Hematopoietic multipotent progenitor cell treated with erythropoietin and hydrocortisone succinate and interleukin-3 and kit ligand, for 15 days (in vitro differentiated cells): ENCODE data around the gene PUS7.
A peak's percentile ranks its signal among the peaks of the same experiment; 100 is the strongest.
"Not testable (repeated sequence)": the region's sequence is repeated elsewhere in the genome, so short reads cannot be mapped to it uniquely, and the experiment has no call there.

Experiments used
- DNase-seq: peaks from one replicate; pipeline ENCODE4 v3.0.0-alpha.2; 2015; ENCODE audit warnings: low spot score

PUS7 gene

GRCh38 chr7:105521717-105522463 is at the start of gene PUS7:
TSS of gene PUS7 (minus strand) at chr7:105522271. CDS start at chr7:105508512, 13,759 bp downstream.
- DNase-seq = peak; percentile 86

DNA sequence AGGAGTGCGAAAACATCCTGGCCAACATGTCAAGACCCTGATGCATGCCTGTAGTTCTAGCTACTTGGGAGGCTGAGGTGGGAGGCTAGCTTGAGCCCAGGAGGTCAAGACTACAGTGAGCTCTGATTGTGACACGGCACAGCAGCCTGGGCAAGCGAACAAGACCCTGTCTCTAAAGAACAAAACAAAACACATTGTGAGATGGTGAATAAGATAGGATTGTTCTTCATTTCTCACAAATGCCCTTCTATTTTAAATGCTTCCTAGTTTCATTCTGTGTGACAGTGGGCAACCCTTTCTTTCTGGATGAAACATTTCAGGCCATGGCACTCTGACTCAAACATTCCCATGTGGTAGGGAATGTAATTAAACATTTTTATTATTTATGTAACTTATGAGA is 45.8 kb upstream of the PUS7 start:
- no peak for DNase-seq

DNA sequence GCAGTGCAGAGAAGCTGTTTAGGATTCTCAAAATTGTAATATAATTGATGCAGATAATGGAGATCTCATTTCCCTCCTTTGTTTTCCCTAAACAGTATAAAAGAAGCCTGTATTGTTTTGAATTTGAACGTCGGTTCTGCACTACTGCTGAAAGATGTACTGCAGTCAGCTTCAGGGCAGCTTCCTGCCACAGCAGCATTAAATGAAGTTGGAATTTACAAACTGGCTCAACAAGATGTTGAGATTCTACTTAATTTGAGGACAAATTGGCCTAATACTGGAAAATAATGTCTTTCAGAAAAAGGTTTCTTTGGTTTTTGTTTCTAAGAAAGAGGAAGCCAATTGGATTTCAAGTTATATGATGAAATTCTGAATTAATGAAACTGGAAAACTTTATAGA is 45.0 kb upstream of the PUS7 start:
- no peak for DNase-seq

DNA sequence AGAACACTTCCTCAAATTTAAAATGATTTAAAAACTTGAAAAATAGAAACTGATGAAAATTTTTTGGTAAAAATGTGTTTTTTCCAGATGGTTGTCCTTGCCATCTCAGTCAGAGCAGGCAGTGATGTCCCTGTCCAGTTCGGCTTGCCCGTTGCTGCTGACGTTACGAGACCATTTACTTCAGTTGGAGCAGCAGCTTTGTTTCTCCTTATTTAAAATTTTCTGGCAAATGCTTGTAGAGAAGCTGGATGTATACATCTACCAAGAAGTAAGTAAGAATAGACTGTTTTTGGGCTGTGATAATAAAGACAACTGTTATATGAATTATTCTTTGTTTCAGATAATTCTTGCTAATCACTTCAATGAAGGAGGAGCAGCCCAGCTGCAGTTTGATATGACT is 43.1 kb upstream of the PUS7 start:
- no peak for DNase-seq

DNA sequence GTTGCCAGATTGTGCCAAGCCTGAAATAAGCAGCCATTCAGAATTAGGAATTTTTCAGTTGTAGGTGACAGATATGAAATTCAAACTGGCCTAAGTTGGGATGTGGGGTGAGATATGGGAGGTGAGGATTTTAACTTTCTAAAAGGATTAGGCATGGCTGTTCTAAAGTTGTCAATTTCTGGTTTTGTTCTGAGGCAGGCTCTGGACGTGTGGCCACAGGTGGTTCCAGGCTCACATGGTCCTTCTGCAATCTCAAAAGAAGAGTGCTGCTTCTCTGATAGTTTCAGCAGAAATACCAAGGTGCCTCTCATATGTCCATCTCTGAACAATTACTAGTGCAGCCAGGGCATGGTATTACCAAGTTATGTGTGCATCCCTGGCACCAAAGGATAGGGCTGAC is 37.9 kb upstream of the PUS7 start:
- no peak for DNase-seq

- no peak for DNase-seq
Observed at GRCh38 chr7:105538339-105538738, 16.3 kb upstream of the PUS7 start.

DNA sequence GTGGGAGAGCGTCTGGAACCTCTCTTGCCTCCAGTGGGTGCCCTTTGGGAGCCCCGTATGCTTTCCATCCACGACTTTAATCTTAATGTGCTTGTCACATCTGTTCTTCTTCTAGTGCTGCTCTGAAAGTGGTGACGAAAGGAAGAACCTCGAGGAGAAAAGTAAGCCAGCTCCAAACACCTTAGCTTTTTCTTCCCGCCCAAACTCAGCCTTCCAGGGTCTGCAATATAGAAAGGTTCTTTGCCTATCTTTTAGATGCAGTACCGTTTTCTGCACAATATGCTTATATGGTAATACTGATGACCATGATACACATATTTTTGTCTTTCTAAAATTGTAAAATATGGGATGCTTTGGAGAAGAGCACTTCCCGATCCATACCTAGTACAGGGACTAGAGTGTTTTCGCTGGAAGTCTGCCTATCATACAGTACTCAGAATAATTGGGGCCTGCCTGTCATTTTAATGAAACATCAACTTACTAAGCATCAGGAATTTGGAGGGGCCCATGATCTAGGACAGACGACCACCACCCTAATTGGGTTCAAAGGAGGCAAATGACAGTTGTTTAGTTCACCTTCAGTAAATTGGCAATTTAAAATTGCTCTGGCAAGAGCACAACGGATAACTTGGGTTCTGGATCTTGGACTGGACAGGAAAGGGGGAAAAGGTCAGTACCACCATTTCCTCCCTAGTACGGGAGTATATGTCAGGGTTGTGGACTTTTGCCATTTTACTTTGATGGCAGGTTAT is 10.8 kb upstream of the PUS7 start:
- no peak for DNase-seq

DNA sequence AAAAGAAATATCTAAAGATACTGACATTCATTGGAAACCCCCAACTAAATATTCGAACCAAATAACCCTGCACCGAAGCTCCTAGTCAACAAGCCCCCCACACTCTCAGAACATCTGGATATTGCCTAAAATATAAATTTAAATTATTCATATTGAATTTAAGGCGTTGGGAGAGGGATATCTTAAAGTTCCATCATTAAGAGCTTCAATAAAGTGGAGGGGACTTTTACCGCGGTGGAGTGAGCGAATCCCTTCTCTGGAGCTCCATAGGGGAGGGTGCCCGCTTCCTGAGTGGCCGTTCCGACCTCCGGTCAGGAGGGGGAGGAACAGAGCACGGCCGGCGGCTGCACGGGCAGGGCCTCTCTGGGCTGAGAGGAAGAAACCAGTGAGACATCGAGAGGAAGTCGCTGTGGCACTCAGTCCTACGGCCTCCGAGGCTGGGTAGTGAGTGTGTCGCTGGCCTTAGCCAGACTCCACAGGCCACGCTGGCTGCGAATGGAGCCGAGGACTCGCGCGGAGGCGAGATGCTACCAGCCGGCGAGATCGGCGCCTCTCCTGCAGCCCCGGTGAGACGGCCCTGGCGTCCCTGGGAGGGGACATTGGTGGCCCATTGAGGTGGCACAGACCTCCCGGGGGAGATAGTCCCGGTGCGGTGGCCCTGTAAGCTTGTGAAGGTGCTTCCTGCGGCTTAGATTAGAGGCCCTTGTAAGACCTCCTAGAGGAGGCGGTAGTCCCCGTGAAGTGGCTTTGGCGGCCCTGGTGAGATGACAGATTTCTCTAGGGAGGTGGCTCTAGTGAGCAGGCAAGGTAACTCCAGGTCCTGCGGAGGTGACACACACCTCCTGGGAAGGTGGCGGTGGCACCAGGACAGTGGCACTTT is 10.0 kb upstream of the PUS7 start, which contains the start of gene RINT1:
Gene RINT1, plus strand, starts transcription at position 410 of the 880 bp plus-strand sequence. Its CDS starts 115 bp downstream, at position 525.
- DNase-seq = peak; percentile 92

DNA sequence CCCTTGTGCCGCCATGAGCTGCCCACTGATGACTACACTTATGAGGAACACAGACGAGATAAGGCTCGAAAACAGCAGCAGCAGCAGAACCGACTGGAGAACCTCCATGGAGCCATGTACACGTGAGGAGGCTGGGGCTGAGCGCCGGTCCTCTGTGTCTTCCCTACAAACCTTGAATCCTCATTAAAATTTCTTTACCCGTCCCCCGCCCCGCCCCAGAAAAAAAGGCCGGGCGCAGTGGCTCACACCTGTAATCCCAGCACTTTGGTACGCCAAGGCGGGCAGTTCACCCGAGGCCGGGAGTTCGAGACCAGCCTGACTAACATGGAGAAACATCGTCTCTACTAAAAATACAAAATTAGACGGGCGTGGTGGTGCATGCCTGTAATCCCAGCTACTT is 8.5 kb upstream of the PUS7 start:
- DNase-seq = no peak

DNA sequence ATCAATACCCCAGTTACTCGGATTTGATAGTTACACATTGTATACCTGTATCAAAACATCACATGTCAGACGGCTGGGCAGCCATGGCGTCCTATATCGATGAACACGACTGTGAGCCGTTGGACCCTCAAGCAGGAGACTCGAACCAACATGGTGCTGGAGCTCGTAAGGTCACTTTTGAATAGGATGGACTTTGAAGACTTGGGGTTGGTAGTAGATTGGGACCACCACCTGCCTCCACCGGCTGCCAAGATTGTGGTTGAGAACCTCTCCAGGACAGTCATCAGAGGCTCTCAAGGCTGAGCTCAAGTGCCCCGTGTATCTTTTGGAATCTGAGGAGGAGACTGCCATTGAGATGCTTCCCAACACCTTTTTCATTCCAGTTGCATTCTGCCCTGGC is 8.1 kb upstream of the PUS7 start:
- DNase-seq = no peak

DNA sequence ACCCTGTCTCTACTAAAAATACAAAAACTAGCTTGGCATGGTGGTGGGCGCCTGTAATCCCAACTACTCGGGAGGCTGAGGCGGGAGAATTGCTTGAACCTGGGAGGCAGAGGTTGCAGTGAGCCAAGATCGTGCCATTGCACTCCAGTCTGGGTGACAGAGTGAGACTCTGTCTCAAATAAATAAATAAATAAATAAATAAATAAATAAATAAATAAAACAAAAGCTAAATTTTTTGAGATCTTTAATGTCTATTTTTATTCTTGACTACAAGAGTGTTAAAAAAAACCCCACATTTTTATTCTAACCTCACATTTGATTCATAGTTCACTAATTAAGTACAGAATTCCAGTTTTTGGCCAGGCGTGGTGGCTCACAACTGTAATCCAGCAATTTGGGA is 5.7 kb upstream of the PUS7 start:
- not testable (repeated sequence) for DNase-seq

GRCh38 chr7:105524840-105525239 is 2.8 kb upstream of the PUS7 start:
- DNase-seq = no peak

- DNase-seq = not testable (repeated sequence)
Observed at GRCh38 chr7:105524423-105524822, 2.4 kb upstream of the PUS7 start.

DNA sequence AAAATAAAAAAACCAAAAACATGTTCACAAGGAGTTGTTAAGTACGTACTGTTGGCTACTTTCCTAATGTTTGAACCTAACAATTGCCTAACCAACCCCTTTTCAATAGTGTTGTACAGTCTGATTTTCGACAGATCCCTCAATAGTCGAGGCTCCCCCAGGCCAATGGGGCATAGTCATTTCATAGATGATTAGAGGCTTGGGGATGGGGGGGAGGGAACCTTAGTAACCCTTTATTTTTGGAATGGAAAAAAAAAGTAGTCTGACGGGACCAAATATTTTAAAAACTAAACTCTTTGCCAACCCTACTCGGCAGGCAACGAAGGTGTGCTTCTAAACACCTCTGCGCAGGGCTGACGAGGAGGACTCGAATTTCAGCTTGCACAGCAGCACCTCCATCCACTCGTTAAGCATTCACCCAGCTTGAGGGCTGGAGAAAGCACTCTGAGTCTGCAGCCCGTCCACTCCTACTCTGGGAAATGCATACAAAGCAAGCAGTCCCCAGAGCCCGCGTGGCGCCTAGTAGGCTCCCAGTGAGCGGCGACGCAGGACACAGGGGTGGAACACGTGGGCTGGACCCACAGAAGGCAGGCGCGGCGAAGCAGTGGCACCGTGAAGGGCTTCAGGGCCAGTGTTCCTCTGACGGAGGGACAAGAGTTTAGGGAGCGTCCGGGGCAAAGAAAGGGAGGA is 899 bp downstream of the PUS7 start:
- peak; percentile 14 for DNase-seq

GRCh38 chr7:105520620-105521019 is 1.5 kb downstream of the PUS7 start:
- DNase-seq = not testable (repeated sequence)

DNA sequence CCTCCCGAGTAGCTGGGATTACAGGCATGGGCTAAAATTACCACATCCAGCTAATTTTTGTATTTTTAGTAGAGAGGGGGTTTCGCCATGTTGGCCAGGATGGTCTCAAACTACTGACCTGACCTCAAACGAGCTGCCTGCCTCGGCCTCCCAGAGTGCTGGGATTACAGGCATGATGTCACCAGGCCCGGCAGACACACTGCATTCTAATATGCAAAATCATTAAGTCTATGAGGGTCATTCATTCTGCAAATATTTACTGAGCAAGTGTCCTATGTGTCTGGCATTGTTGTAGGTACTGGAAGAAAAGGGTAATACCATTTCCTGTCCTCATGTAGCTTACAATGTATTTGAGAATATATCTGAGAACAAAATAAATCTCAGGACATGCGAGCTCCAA is 2.7 kb downstream of the PUS7 start:
- DNase-seq = no peak

DNA sequence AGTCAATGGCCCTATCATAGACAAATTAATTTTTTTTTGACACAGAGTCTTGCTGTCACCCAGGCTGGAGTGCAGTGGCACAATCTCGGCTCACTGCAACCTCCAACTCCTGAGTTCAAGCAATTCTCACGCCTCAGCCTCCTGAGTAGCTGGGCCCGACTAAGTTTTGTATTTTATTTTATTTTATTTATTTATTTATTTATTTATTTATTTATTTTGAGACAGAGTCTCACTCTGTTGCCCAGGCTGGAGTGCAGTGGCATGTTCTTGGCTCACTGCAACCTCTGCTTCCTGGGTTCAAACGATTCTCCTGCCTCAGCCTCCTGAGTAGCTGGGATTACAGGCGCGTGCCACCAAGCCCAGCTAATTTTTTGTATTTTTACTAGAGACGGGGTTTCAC is 6.5 kb downstream of the PUS7 start:
- not testable (repeated sequence) for DNase-seq

GRCh38 chr7:105512926-105513526 is 9.0 kb downstream of the PUS7 start:
- DNase-seq = no peak

- no peak for DNase-seq
Observed at GRCh38 chr7:105512415-105512814, 9.7 kb downstream of the PUS7 start.

DNA sequence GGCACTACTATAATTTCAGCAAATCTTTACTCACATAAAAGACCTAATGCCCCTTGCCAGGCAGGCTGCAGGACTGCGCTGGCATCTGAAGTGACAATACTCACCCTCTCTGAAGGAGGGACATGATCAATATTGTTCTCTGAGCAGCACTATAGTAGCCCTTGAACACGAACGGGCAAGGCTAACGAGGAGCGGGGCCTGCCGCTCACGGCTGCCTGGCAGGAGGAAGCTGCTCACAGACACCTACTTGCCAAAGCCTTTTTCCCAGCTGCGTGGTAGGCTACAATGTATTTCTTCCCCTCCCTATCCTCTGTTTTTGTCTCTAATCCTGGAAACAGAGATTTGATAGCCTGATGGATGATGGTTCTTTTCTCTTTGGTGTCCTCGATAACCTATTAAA is 19.9 kb downstream of the PUS7 start:
- DNase-seq = no peak

DNA sequence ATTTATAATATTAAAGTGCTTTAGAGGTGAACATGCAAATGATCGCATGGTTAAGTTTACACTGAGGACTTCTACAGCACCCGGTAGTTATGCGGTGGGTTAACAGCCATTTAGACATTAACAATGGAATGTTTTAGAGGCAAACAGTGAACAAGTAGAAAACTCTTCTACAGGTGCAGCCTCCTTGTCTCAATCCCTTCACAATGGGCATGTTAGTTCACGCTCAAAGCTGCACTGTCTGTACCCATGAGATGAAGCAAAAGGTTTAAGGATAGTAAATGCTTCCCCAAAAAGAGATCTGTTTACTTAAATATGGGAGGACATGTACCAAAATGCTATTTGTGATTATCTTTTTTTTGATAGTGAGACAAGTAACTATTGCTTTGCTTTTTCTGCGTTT is 25.1 kb downstream of the PUS7 start:
- no peak for DNase-seq
